Measurements from ENCODE around the gene TMEM235.

DNA sequence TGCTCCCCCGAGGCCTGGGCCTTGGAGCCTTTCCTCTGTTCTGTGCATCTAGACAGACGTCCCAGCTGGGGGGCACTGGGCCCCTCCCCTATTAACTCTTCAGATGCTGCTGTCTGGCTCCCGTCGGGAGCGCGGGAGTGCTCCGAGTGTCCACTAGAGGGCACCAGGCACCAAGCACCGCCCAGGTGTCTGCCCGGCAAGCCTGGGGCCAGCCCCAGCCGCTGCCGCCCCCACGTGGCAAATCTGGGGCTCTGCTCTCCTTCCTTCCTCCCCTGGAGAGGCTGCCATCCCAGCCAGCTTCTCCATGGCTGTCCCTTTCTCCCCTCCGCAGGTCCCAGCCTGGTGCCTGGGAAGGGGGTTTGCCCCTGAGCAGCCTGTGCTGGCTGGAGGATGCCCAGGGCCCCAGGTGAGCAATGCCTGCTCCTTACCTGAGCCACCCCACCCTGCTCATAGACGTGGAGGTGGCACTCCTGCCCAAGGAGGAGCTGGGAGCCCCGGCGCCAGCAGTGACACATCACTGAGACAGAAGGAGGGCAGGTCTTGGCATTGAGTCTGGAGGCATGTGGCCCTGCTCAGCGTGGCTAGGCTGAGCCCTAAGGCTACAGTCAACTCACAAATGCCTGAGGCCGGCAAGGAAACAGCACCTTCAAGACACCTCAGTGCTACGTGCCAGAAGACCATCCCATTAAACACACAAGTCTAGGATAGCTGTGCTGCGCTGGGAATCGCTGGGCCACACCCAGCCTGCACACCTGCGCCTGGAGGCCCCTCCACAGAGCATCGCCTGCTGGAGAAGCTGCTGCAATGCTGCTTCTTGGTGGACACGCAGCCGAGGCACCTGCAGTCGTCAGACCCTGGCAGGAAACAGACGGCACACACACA lies 19.7 kb downstream of the TMEM235 start:
- no peak for TF ChIP-seq POLR2A (IDR thresholded peaks at IDR 0.05)
- peak; percentile 95 to 98 (median 95) for TF ChIP-seq CTCF (IDR thresholded peaks at IDR 0.05)
